GM19351 (cell line): ENCODE results near the gene GADD45G.

Source experiments
- ATAC-seq: cut with Tn5 transposase; IDR thresholded peaks from one replicate; pipeline ENCODE4 v1.9.1; 2021; ENCODE audit warnings: mild to moderate bottlenecking, moderate library complexity; ENCODE audit not compliant: unreplicated experiment

Gene GADD45G

GRCh38 chr9:89648247-89649000 lies 43.6 kb downstream of the GADD45G start:
- no peak for ATAC-seq

- no peak for ATAC-seq
Observed at GRCh38 chr9:89649039-89649691, 44.4 kb downstream of the GADD45G start.

- no peak for ATAC-seq
Observed at GRCh38 chr9:89654025-89654662, 49.3 kb downstream of the GADD45G start.

GRCh38 chr9:89655056-89655989 lies 50.5 kb downstream of the GADD45G start:
- ATAC-seq = no peak
